ENCODE data around the gene CALR3. TPM values are rescaled to one million over a fixed set of nuclear protein-coding genes. Genes with fewer than 3 reads are reported as not detected.

The CALR3 gene
- total RNA-seq, 8 experiments from 2014 or later, result 0.16 to 0.43 (median 0.27) TPM; not detected in 4

GRCh38 chr19:16532440-16533234 lies 36.7 kb upstream of the CALR3 start:
- no peaks in the 10 kb centered on the region for H3K4me1 ChIP-seq (replicated peaks in 1 of 2)
- no peak overlapping the region for H3K27ac ChIP-seq
- WGBS, 10 experiments, result 100% methylated on average over 10 of the region's 47 CpGs; no CpG with 5 or more reads in 9 of the 10 experiments
- no peak overlapping the region for H3K4me3 ChIP-seq
- peak in 1 of 8 experiments; percentile 8 for ATAC-seq (replicated peaks in 6 of 8)
- in situ Hi-C loops (cut with MboI; ENCODE audit: low pct_unique_long_range_greater_than_20kb in 2 of 9, low sequenced_read_pairs in 9 of 9, unreplicated experiment in 9 of 9), result no loop called here

GRCh38 chr19:16531380-16531669 lies 35.4 kb upstream of the CALR3 start:
- 93% methylated on average over 7 of the region's 12 CpGs; no CpG with 5 or more reads in 9 of the 10 experiments for WGBS, 10 experiments
- Histone ChIP-seq H3K27ac (no peak overlapping the region), H3K4me3 (no peak overlapping the region), H3K4me1 (replicated peaks in 1 of 2) (no peaks in the 10 kb centered on the region)
- in situ Hi-C loops (cut with MboI; ENCODE audit: low pct_unique_long_range_greater_than_20kb in 2 of 9, low sequenced_read_pairs in 9 of 9, unreplicated experiment in 9 of 9), result no loop called here
- no peak for ATAC-seq (replicated peaks in 6 of 8)

GRCh38 chr19:16530540-16531379 lies 34.8 kb upstream of the CALR3 start:
- ATAC-seq (replicated peaks in 6 of 8), result no peak
- no peak overlapping the region for H3K27ac ChIP-seq
- H3K4me1 ChIP-seq (replicated peaks in 1 of 2), result no peaks in the 10 kb centered on the region
- no peak overlapping the region for H3K4me3 ChIP-seq
- WGBS, 10 experiments, result 77 to 100% (median 94%) methylated on average over 2 to 7 of the region's 43 CpGs; no CpG with 5 or more reads in 4 of the 10 experiments
- in situ Hi-C loops (cut with MboI; ENCODE audit: low pct_unique_long_range_greater_than_20kb in 2 of 9, low sequenced_read_pairs in 9 of 9, unreplicated experiment in 9 of 9), result no loop called here

- H3K4me1 ChIP-seq (replicated peaks in 1 of 2), result no peaks in the 10 kb centered on the region
- in situ Hi-C loops (cut with MboI; ENCODE audit: low pct_unique_long_range_greater_than_20kb in 2 of 9, low sequenced_read_pairs in 9 of 9, unreplicated experiment in 9 of 9), result no loop called here
- no peak for ATAC-seq (replicated peaks in 6 of 8)
- H3K27ac ChIP-seq, result no peak overlapping the region
- WGBS, 10 experiments, result 75 to 100% (median 80%) methylated on average over 1 to 4 of the region's 25 CpGs; no CpG with 5 or more reads in 5 of the 10 experiments
- no peak overlapping the region for H3K4me3 ChIP-seq
Observed at GRCh38 chr19:16529466-16530144, 33.6 kb upstream of the CALR3 start.

GRCh38 chr19:16527971-16528521 lies 32.1 kb upstream of the CALR3 start:
- in situ Hi-C loops (cut with MboI; ENCODE audit: low pct_unique_long_range_greater_than_20kb in 2 of 9, low sequenced_read_pairs in 9 of 9, unreplicated experiment in 9 of 9), result no loop called here
- H3K27ac ChIP-seq, result no peak overlapping the region
- ATAC-seq (replicated peaks in 6 of 8), result peak in 3 of 8 experiments; percentile 25 to 49 (median 41)
- no peak overlapping the region for H3K4me3 ChIP-seq
- WGBS, 10 experiments, result 92 to 100% (median 100%) methylated on average over 1 to 3 of the region's 12 CpGs; no CpG with 5 or more reads in 5 of the 10 experiments
- no peaks in the 10 kb centered on the region for H3K4me1 ChIP-seq (replicated peaks in 1 of 2)

- Histone ChIP-seq H3K4me3 (no peak overlapping the region), H3K27ac (no peak overlapping the region), H3K4me1 (replicated peaks in 1 of 2) (no peaks in the 10 kb centered on the region)
- in situ Hi-C loops (cut with MboI; ENCODE audit: low pct_unique_long_range_greater_than_20kb in 2 of 9, low sequenced_read_pairs in 9 of 9, unreplicated experiment in 9 of 9), result no loop called here
- 50 to 100% (median 96%) methylated on average over 1 to 8 of the region's 14 CpGs; no CpG with 5 or more reads in 4 of the 10 experiments for WGBS, 10 experiments
- no peak for ATAC-seq (replicated peaks in 6 of 8)
Observed at GRCh38 chr19:16527334-16527935, 31.5 kb upstream of the CALR3 start.

- Histone ChIP-seq H3K4me3 (no peak overlapping the region), H3K4me1 (replicated peaks in 1 of 2) (no peaks in the 10 kb centered on the region), H3K27ac (no peak overlapping the region)
- in situ Hi-C loops (cut with MboI; ENCODE audit: low pct_unique_long_range_greater_than_20kb in 2 of 9, low sequenced_read_pairs in 9 of 9, unreplicated experiment in 9 of 9), result no loop called here
- 97 to 100% (median 100%) methylated on average over 1 to 6 of the region's 29 CpGs; no CpG with 5 or more reads in 7 of the 10 experiments for WGBS, 10 experiments
- peak in 3 of 8 experiments; percentile 3 to 14 (median 6) for ATAC-seq (replicated peaks in 6 of 8)
Observed at GRCh38 chr19:16525751-16526481, 29.9 kb upstream of the CALR3 start.

GRCh38 chr19:16524991-16525734 lies 29.2 kb upstream of the CALR3 start:
- in situ Hi-C loops (cut with MboI; ENCODE audit: low pct_unique_long_range_greater_than_20kb in 2 of 9, low sequenced_read_pairs in 9 of 9, unreplicated experiment in 9 of 9), result no loop called here

GRCh38 chr19:16522559-16523377 lies 26.8 kb upstream of the CALR3 start:
- Histone ChIP-seq H3K27ac (no peak overlapping the region), H3K4me1 (replicated peaks in 1 of 2) (no peaks in the 10 kb centered on the region), H3K4me3 (no peak overlapping the region)
- 70 to 100% (median 100%) methylated on average over 1 to 4 of the region's 25 CpGs; no CpG with 5 or more reads in 7 of the 10 experiments for WGBS, 10 experiments
- no peak for ATAC-seq (replicated peaks in 6 of 8)
- in situ Hi-C loops (cut with MboI; ENCODE audit: low pct_unique_long_range_greater_than_20kb in 2 of 9, low sequenced_read_pairs in 9 of 9, unreplicated experiment in 9 of 9), result no loop called here

More at GRCh38 chr19:16524991-16525734, 29.2 kb upstream of the CALR3 start:
- peak in 4 of 8 experiments; percentile 16 to 30 (median 22) for ATAC-seq (replicated peaks in 6 of 8)
- no peaks in the 10 kb centered on the region for H3K4me1 ChIP-seq (replicated peaks in 1 of 2)
- H3K4me3 ChIP-seq, result no peak overlapping the region
- WGBS, 10 experiments, result 60 to 86% methylated on average over 1 to 3 of the region's 54 CpGs; no CpG with 5 or more reads in 8 of the 10 experiments
- no peak overlapping the region for H3K27ac ChIP-seq

- in situ Hi-C loops (cut with MboI; ENCODE audit: low pct_unique_long_range_greater_than_20kb in 2 of 9, low sequenced_read_pairs in 9 of 9, unreplicated experiment in 9 of 9), result no loop called here
- no peak for ATAC-seq (replicated peaks in 6 of 8)
- 100% methylated on average over 2 of the region's 10 CpGs; no CpG with 5 or more reads in 9 of the 10 experiments for WGBS, 10 experiments
Observed at GRCh38 chr19:16521715-16522289, 25.8 kb upstream of the CALR3 start.

More at GRCh38 chr19:16521715-16522289, 25.8 kb upstream of the CALR3 start:
- no peak overlapping the region for H3K27ac ChIP-seq
- no peak overlapping the region for H3K4me3 ChIP-seq
- H3K4me1 ChIP-seq (replicated peaks in 1 of 2), result no peaks in the 10 kb centered on the region
